A673 (cell line): ENCODE results near the gene CDY2A.
"Not testable (repeated sequence)": the region's sequence is repeated elsewhere in the genome, so short reads cannot be mapped to it uniquely, and the experiment has no call there.

Experiments used
- CTCF ChIP-seq: fragments of 300-800, 200-600 bp; sonication (generic); conservative IDR thresholded peaks from 2 replicates; pipeline ENCODE4 v1.5.1; 2017; ENCODE audit warnings: low read depth, mild to moderate bottlenecking, antibody characterized with exemption, low read length, moderate library complexity, mixed read lengths
- EZH2 ChIP-seq: fragments of 200-600 bp; sonication (generic); IDR thresholded peaks from 2 replicates; pipeline ENCODE4 v1.6.1; 2017; ENCODE audit warnings: borderline replicate concordance, low read depth, mild to moderate bottlenecking, mixed read lengths, antibody characterized with exemption, low read length; ENCODE audit not compliant: poor library complexity, severe bottlenecking

GRCh38 chrY:17998266-17998665 lies 27.3 kb upstream of the CDY2A start:
- TF ChIP-seq CTCF, EZH2: not testable (repeated sequence)
